Glomerular visceral epithelial cell (primary cell): ENCODE data around the gene DMBX1.

Experiments used
- DNase-seq: peaks from one replicate; pipeline ENCODE4 v3.0.0-alpha.2; 2016; ENCODE audit errors: extremely low spot score

DMBX1 gene

DNA sequence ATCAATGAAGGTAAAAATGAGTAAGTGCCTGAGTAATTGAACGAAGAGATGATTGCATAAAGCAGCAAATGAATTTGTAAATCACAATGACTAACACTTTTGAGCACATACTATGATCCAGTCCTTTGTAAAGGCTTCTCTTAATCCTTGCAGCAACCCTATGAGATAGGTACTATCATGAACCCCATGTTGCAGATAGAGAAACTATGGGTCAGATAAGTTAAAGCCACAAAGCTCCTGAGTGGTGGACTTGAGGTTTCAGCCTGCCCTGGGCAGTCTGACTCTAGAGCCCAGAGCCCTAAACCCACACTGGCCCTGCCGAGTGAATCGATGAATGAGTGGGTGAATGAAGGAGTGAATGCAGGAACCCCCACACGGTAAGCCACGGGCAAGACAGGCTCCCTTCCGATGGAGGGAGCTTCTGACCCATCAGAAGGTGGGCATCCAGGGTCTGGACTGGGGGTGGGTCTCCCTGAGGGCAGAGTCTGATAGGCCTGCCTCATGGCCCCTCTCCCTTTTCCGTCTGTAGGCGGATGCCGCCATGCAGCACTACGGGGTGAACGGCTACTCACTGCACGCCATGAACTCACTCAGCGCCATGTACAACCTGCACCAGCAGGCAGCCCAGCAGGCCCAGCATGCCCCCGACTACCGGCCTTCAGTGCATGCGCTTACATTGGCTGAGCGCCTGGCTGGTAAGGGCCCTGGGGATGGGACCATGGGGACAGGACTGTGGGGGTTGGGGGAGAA is 17.0 kb downstream of the DMBX1 start:
- DNase-seq, result no peak

- no peak for DNase-seq
These were observed 19.1 kb downstream of the DMBX1 start for GRCh38 chr1:46508757-46509156.

DNA sequence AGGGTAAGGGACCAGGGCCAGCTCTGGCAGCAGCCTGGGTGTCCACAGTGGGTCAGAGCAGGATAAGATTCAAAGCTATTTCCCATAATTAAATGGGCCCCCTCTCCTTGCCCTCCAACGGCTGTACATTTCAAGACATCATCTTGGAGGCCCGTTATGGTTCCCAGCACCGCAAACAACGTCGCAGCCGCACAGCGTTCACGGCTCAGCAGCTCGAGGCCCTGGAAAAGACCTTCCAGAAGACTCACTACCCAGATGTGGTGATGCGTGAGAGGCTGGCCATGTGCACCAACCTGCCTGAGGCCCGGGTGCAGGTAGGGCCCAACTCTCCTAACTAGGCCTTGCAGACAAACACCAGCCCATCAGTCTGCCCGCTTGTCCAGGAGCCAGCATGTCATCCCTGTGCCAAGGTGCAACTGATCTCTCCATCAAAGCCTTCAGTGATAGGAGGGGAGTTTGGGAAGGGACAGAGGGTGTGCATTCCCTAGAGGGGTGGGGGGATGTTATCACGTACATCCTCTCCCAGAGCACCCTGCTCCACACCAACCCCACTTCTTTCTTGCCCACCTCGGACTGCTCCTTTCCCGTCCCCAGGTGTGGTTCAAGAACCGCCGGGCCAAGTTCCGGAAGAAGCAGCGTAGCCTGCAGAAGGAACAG is 20.8 kb downstream of the DMBX1 start:
- no peak for DNase-seq

GRCh38 chr1:46510998-46511365 is 21.3 kb downstream of the DMBX1 start:
- DNase-seq, result no peak

DNA sequence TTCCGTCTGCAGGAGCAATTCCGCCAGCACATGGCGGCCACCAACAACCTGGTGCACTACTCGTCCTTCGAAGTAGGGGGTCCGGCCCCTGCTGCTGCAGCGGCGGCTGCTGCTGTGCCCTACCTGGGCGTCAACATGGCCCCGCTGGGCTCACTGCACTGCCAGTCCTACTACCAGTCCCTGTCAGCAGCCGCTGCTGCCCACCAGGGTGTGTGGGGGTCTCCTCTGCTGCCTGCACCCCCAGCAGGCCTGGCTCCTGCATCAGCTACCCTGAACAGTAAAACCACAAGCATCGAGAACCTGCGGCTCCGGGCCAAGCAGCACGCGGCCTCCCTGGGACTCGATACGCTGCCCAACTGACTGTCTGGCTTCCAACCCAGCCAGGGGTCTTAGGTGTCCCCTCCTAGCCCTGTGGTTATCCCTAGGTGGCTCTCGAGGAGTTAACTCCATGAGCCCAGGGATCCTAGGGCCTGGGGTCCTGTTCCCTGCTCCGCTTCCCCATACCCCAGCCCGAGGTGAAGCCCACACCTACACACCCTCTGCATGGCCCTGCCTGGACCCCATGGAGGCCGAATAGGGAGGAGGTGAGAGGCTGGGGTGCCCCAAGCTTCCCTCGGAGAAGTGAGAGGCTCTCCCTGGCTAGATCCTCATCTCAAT is 22.6 kb downstream of the DMBX1 start:
- no peak for DNase-seq

DNA sequence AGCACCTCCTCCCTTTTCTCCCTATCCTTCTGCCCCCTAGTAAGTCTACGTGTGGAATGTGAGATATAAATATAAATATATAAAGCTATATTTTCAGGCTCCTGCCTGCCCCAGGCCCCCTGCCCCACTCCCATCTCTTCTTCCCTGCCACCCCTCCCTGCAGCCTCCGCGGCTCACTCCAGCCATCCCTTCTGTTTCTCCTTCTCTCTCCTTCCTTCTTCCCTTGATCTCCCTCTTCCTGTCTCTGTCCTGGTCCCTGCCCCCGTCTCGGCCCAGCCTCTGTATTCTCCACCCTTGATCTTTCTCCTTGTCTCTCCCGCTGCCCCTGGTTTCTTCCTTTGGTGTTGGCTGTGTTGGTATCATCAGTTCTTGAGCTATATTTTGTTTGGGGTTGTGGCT is 23.2 kb downstream of the DMBX1 start:
- DNase-seq, result no peak

GRCh38 chr1:46513536-46513935 is 23.9 kb downstream of the DMBX1 start:
- no peak for DNase-seq

- no peak for DNase-seq
These were observed 25.9 kb downstream of the DMBX1 start for GRCh38 chr1:46515576-46515975.

DNA sequence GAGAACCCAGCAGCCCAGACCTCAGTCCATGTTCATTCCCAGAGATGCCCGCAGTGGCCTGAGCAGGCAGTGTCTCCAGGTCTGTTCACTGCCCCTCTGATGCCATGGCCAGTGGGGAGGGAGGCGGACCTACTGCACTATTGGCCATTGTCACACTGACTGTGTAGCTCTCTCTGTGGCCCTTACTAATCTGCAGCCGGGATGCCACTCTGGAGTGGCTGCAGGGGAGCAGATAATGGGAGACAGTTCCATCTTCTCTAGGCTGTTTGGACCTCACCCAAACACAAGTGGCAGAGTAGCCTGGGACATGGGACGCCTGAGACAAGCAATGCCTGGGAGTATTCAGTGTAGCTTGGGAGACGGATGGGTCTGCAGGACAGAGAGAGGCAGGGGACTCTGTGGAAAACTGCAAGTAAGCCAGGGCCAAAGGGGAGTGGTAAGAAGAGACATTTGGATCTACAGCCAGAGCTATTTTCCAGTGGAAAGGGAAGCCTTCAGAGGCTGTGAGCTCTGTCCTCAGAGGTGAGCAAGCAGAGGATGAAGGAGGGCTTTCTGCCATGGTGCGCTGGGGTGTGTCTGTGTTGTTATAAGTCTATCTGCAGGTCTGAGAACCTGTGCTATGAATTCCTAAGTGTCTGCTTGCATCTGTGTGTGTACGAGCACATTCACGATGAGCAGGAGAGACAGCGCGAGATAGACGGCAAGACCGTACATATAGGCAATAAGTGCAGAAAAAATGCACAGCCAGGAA is 26.7 kb downstream of the DMBX1 start:
- DNase-seq, result no peak

- peak; percentile 40 for DNase-seq
These were observed 27.5 kb downstream of the DMBX1 start for GRCh38 chr1:46517010-46517600.

DNA sequence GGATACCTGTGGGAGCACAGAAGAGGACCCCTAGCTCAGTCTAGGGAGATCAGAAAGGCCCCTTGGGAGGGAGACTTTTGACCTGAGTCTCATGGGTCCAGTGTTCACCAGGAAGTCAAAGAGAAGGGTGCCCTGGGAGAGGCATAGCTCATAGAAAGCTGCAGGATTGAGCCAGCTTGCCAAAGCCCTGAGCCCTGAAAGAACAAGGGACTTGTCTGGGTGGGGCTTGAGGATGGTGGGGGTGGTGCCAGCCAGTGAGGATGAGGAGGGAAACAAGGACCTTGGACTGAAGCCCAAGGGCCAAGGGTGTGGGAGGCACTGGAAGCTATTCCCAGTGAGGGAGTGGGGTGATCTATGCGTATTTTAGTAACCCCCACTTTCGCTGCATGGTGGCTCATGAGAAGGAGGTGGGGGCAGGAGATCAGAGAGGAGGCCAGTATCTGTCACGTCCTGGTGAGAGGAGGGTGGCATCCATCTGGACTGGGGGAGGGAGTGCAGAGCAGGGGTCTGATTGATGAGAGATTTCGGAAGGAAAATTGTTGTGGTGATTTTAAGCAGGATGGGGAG is 28.4 kb downstream of the DMBX1 start:
- no peak for DNase-seq

DNA sequence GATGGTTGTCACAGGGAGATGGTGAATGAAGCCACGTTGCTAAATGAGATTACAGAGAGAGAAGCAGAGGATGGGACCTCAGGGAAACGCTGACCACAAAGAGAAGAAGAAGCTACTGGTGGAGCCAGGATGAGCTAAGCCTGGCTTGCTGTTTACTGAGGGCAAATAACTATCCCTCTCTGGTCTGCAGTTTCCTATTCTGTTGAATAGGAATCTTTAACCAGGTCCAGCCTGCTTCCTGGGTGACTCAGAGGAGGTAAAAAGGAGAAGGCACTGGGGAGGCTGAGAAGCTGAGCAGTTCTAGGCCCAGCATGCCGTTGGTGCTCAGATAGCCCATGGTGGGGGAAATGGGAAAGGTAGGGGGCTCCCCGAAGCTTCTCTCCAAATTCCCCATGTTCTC is 29.6 kb downstream of the DMBX1 start:
- DNase-seq, result no peak

DNA sequence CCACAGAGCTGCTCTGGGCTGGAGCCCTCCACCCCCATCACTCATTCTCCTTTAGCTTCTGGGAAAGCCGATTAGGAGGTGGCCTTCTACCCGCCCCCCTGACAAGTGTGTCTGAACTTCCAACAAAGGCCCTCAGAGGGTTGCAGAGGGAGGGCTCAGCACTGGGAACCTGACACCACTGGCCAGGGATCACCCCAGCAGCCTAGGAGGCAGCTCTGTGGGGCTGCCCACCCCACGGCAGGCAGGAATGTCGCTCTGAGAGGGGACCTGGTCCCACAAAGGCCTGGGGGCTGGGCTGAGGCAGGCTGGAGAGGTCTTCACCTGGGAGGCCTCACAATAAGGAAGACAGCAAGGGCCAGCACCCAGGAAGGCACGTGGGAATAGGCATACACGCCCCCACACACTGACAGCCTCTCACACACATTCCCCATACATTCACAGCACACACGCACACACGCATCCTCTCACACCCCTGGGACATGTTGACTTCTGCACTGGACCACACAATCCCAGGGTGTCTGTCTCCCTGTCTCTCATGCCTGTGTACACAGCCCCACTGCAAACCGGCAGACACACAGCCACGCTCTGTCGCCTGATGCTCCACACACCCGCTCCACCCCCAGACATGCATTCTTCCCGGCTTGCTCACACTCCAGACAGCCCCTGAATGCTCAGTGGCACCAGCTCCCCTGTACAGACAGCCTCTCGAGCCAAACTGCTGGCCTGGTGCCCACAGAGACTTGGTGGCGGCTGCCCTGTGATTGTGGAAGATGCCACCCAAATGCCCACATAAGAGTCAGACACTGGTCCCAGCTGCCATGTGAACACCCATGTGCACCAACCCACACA is 30.7 kb downstream of the DMBX1 start:
- peak; percentile 91 for DNase-seq

DNA sequence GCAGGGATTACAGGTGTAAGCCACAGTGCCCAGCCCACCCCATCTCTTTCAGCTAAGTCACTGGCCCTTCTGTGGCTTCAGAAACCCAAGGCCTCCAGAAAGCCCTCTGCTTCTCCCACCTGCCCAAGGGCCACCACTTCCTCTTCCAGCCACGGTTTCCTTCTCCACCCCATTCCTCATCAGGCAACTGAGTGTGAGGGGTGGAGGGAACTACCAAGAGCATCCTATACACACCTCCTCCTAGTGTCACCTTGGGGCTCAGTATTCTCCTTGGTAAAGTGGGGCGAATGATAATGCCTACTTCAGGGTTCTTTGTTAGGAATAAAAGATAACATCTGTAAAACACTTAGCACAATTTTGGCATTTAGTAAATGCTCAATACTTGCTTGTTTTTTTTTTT is 31.8 kb downstream of the DMBX1 start:
- DNase-seq, result no peak

DNA sequence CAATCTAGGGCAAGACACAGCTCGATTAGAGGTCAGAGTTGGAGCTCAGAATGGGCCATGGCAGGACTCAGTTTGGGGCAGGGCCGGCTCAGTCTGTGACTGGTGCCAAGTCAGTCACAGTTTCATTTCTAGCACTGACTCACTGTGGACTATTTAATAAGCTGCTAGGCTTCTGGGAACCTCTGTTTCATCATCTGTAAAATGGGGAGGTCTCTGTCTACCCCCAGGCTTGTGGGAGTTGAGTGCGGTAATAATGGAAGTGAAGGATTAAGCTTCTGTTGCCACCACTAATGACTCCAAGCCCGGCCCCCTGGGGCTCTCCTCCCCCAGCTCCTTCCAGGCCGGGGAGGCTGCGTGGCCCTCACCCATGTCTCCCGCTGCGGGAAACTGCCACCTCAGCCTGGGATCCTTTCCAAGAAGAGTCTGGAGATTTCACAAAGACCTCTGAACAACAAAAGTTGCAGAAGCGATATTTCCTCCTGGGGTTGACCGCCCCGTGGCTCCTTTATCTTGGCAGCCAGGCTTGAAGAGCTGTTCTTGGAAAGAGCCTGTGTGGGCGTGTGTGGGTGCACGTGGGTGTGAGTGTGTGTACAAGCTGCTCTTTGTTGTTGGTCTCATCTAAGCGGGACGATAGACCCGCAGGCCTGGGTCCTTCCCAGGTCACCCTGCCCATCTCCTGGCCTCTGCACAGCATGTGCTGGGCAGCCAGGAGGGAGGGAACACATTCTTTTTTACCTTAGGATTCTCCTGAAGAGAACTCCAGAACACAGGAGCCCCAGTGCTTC is 32.7 kb downstream of the DMBX1 start:
- peak; percentile 90 for DNase-seq

DNA sequence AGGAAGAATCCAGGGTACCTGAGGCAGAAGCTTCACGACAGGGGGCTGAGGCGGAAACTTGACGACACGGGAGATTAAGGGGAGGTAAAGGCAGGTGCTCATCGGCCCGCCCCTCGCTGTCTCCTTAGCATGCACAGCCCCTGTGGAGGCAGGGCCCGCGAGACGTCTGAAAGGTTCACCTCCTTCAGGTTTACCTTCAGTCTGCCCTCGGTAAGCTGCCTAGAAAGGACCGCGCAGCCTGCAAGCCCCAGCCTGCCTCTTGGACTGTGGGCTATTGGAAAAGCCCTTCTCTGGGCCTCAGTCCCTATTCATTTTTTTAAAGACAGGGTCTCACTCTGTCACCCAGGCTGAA is 33.3 kb downstream of the DMBX1 start:
- no peak for DNase-seq

DNA sequence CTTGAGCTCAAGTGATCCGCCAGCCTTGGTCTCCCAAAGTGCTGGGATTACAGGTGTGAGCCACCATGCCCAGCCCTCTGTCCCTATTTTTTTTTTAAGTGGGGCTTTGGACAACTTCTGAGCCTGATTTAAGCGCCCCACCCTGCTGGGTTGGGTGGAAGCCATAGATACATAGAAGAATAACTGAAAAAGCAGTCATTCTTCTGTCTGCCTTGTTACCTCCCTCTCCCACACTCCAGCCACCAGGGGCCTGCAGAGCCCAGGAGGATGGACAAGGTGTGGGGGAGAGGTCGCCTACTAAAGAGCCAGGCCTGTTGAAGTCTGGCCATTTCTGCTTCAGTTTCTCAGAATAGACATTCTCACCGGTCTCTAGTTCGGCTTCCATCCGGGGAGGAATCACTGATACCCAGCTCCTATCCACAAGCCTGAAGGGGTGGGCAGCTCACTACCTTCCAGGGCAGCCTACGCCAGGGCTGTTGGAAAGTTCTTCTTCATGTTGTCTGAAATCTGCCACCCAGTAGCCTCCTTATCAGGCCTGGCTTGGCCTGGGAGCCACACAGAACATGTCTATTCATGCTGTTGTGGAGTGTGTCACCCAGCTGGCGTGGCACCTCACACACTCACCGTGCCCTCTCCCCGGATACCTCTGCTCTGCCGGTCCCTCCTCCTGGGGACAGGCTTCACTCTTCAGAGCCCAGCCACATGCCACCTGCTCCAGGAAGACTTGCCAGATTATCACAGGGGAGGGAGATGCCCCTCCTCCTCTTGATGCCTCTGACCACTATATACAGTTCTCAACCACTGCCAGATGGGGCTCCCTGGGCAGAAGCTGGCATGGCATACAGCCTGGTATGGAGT is 34.1 kb downstream of the DMBX1 start:
- DNase-seq, result no peak

- no peak for DNase-seq
These were observed 35.2 kb downstream of the DMBX1 start for GRCh38 chr1:46524843-46525242.
